Activated CD4-positive, alpha-beta T cell treated with anti-CD3 and anti-CD28 coated beads, Interleukin-2, amount 10 ng/mL, durations not matched to agents 24 days and 14 days (primary cell): ENCODE measurements around the gene DCXR. TPM values are rescaled to one million over a fixed set of nuclear protein-coding genes. Genes with fewer than 3 reads are reported as not detected.

Experiments
- DNase-seq: peaks from one replicate; pipeline ENCODE4 v3.0.0; 2022
- H3K27ac Mint-ChIP-seq: one replicate; pipeline ENCODE4 v1.8.0; 2022; ENCODE audit warnings: mild to moderate bottlenecking, mixed read lengths
- H3K27me3 Mint-ChIP-seq: one replicate; pipeline ENCODE4 v1.8.0; 2022; ENCODE audit warnings: mixed read lengths
- H3K36me3 Mint-ChIP-seq: one replicate; pipeline ENCODE4 v1.8.0; 2022; ENCODE audit warnings: low read depth, mild to moderate bottlenecking, mixed read lengths
- H3K4me1 Mint-ChIP-seq: one replicate; pipeline ENCODE4 v1.8.0; 2021; ENCODE audit warnings: mixed read lengths
- H3K4me3 Mint-ChIP-seq: one replicate; pipeline ENCODE4 v1.8.0; 2022; ENCODE audit warnings: mild to moderate bottlenecking, moderate library complexity, mixed read lengths
- H3K9me3 Mint-ChIP-seq: one replicate; pipeline ENCODE4 v1.8.0; 2021; ENCODE audit warnings: mixed read lengths
- intact Hi-C: fragments of 100-400 bp; cut with micrococcal nuclease; formaldehyde crosslinking; loops from one replicate; pipeline ENCODE4 v1.15.1; 2023
- total RNA-seq: library from RNA; stranded (reverse); gene quantifications from 2 replicates; pipeline ENCODE4 v1.2.3, GENCODE V29; 2022

The DCXR gene
- total RNA-seq, 1 donor from 2014 or later = 128 TPM

DNA sequence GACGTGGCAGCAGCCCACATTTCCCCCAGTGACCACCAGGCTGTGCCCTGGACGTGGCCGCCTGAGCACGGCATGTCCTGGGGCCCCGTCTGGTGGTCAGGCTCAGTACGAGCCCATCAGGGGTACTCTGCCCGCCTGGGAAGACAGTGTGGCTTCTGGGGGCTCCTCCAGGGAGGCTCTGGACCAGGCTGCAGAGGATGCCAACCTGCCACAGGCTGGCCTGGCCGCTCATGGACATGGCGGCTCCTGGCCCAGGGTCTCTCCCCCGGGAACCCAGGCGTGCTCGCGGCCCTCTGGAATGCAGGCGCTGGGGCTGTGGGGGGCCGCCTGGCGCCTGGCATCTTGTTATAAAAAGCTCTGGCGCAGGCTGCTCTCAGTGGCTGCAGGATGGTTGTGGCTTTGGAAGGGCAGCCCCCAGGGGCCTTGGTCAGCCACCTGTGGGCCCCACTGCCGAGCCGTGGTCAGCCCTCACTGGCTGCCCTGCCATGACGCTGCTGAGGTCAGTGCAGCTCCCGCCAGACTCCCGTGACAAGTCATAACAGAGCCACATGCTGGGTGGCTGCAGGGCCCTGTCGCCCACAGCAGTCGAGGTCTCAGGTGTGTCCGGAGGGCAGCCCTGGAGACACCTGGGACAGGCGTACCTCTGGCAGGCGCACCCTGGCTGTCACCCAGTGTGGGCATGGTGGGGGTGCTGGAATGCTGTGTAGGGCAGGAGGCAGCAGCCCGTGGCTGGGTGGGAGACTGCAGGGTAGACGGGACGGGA, 29.8 kb downstream of the DCXR start:
- Mint-ChIP-seq H3K36me3 (no peaks in the 10 kb centered on the region), H3K27me3 (no peaks in the 10 kb centered on the region), H3K27ac (no peak overlapping the region), H3K4me1 (no peaks in the 10 kb centered on the region), H3K4me3 (no peak overlapping the region), H3K9me3 (no peaks in the 10 kb centered on the region)
- no peak for DNase-seq
- intact Hi-C loops = no loop called here

DNA sequence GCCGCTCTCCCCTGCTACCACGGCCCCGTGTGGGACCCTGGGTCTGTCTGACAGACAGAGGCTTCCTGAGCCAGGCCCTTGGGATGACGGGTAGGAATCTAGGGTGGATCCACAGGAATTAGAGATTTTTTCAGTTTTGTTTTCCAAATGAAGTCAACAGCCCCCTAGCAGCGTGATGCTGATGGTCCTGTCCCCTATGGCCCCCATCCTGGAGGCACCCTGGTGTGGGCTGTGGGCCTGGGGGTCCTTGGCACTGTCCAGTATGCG, 30.3 kb downstream of the DCXR start:
- H3K36me3 Mint-ChIP-seq = no peaks in the 10 kb centered on the region
- intact Hi-C loops = no loop called here
- no peak overlapping the region for H3K4me3 Mint-ChIP-seq
- H3K4me1 Mint-ChIP-seq = no peaks in the 10 kb centered on the region
- no peak for DNase-seq
- no peak overlapping the region for H3K27ac Mint-ChIP-seq
- no peaks in the 10 kb centered on the region for H3K9me3 Mint-ChIP-seq
- H3K27me3 Mint-ChIP-seq = no peaks in the 10 kb centered on the region

DNA sequence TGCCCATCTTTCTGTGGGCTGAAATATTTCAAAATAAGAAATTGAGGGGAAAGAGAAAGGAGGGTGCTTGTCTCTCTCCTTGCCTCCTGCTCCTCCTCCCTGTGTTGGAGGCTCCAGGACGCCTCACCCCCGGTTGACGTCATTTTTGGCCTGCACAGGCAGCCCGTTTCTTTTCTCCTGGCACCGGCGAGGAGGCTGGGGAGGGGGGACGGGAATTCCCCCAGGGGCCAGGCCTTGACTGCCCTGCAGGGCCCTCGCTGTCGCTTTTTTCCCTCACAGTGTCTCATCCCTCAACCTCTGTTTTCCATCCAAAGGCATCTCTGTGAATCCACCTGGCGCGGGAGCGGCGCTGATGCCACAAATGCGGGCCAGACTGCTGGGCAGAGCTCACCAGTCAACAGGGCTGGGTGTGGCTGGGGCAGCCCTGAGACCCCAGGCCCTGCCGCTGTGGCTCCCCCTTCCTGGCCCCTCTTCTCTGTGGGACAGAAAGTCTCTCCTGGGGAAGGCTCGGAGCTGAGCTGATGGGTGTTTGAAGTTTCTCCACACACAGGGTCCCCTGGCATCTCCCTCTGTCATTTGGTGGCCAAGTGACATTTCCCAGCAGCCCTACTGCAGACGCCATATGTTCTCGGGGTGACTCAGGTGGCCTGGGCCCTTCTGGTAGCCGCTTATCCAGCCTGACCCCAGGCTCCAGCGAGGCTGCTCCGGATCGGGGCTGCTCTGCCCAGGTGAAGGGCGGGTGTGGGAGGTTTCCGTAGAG, 30.8 kb downstream of the DCXR start:
- no peaks in the 10 kb centered on the region for H3K9me3 Mint-ChIP-seq
- H3K4me3 Mint-ChIP-seq = no peak overlapping the region
- H3K27me3 Mint-ChIP-seq = no peaks in the 10 kb centered on the region
- DNase-seq = no peak
- H3K4me1 Mint-ChIP-seq = no peaks in the 10 kb centered on the region
- intact Hi-C loops = no loop called here
- H3K36me3 Mint-ChIP-seq = no peaks in the 10 kb centered on the region
- no peak overlapping the region for H3K27ac Mint-ChIP-seq

DNA sequence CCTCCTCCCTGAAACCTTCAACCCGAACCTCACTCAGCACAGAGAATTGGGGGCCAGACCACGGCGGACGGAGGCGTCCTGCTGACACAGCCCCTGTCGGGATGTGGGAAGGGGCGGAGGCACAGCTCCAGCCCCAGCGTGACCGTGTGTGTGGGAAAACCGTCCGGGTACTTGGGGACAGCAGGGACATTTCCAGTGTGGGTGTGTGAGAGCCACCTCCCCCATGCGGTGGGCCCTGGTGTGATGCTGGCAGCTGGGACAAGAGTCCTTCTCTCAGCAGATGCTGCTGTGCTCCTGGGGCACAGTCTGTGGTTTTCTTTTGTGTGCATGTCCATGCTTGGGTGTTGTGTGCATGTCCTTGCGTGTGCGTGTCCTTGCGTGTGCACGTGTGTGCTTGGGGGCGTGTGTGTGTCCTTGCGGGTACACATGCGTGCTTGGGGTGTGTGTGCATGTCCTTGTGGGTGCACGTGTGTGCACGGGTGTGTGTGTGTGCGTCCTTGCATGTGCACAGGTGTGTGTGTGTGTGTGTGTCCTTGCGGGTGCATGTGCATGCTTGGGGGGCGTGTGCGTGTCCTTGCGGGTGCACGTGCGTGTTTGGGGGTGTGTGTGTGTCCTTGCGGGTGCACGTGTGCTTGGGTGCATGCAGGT, 31.7 kb downstream of the DCXR start:
- DNase-seq = no peak
- Mint-ChIP-seq H3K27me3 (no peaks in the 10 kb centered on the region), H3K4me1 (no peaks in the 10 kb centered on the region), H3K27ac (no peak overlapping the region), H3K4me3 (no peak overlapping the region), H3K36me3 (no peaks in the 10 kb centered on the region), H3K9me3 (no peaks in the 10 kb centered on the region)
- intact Hi-C loops = no loop called here

DNA sequence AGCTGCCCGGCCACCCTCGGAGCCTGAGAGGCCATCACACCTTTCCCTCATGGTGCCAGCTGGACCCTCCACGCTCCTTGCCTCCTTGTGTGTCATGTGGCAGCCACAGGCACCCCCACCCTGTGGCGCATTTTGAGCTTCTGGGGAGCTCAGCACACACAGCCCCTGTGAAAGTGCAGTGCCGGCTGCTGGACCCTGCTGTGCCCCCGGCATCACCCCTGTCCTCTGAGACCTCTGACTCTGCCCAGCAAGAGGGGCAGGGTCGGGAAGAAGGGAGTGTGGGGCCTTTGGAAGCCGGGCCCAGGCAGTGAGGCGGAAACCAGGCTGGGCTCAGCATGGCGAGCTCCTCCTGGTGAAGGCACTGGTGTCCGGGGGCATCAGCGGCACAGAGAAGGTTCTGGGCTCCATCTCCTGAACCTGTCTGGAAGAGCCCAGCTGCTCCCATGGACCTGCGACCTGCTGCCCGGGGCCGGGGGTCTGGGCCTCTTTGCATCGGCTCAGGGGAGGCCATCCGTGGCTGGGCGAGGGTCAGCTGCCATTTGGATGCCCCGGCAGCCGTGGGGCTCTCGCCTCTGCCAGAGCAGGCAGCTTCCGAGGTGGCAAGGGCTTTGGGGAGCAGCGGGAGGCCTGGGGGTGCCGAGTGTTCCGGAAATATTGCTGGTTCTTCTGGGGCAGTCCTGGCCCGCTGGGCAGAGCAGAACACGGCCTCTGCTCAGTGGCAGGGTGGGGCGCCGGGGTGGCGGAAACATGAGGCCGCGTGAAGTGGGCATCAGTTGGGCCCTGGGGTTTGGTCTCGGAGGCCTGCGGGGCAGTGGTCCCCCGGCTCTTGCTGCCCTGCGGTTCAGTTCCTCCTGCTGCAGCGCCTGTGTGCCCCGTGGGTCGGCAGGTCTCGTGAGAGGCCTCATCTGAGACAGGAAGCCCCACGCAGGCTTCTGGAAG, 32.7 kb downstream of the DCXR start:
- DNase-seq = no peak
- H3K4me1 Mint-ChIP-seq = no peaks in the 10 kb centered on the region
- no peaks in the 10 kb centered on the region for H3K27me3 Mint-ChIP-seq
- H3K4me3 Mint-ChIP-seq = no peak overlapping the region
- no peaks in the 10 kb centered on the region for H3K36me3 Mint-ChIP-seq
- intact Hi-C loops = no loop called here
- no peak overlapping the region for H3K27ac Mint-ChIP-seq
- H3K9me3 Mint-ChIP-seq = no peaks in the 10 kb centered on the region

DNA sequence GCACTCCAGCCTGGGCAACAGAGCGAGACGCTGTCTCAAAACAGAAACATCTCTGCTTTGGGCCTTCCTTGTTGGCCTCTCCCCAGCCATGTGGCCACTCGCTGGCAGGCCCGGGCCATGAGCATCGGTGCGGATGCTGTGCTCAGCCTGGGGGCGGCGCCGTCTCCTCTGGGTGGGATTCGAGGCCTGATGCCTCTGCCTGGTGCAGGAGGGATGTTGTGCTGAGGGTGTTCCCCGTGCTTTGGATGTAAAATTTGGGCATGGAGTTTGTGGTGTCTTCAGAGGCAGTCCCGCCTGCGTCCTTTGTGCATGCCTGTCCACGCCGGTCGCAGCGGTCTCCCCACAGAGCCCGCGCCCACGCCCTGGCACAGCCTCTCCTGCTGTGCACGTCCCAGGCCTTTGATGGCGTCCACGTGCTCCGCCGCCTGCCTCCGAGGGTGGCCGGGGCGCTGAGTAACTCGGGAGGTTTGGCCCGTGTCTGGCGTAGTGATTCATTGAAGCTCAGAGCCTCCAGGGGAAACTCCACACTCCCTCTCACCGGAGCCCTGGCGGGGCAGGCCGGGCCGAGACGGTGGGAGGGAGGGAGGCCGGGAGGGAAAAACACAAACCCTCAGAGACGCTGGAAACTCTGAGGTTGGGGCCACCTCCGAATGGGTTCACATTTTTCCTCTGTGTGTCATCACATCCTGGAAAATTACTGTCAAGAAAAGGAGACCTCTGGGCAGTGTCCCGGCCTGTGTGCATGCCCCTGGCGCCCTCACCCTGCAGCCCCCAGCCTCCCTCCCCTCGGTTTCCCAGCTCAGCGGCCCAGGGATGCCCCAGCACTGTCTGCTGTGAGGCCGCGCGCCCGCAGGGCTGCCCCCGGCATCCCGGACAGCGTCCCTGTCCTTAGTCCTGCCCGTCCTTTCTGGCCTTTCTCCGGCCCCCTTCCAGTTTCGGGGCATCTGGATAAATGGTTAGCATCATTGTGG, 33.8 kb downstream of the DCXR start:
- Mint-ChIP-seq H3K27ac (no peak overlapping the region), H3K36me3 (no peaks in the 10 kb centered on the region), H3K4me3 (no peak overlapping the region), H3K4me1 (no peaks in the 10 kb centered on the region), H3K27me3 (no peaks in the 10 kb centered on the region), H3K9me3 (no peaks in the 10 kb centered on the region)
- no peak for DNase-seq
- intact Hi-C loops = no loop called here

DNA sequence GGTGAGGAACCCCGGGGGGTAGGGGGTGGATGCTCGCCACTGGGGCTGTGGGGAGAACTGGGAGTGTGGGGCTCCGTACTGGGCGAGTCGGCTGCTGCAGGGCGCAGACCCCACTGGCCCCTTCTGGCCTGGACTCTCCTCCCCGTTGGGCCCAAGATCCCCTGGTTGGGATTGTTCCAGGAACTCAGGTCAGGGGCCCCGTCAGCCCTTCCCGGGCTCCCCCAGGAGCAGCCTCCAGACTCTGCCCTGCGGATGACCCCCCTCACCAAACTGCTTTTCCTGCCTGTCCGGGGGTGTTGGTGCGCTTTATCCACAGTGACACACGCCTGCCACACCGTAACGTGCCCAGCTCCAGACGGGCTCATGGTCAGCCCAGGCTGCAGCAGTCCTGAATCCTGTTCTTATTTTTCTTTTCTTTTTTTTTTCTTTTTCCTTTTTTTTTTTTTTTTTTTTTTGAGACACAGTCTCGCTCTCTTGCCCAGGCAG, 35.9 kb downstream of the DCXR start:
- Mint-ChIP-seq H3K36me3 (peaks cover 2% of the 10 kb centered on the region), H3K27ac (no peak overlapping the region), H3K4me1 (no peaks in the 10 kb centered on the region), H3K27me3 (no peaks in the 10 kb centered on the region), H3K4me3 (no peak overlapping the region), H3K9me3 (no peaks in the 10 kb centered on the region)
- intact Hi-C loops = no loop called here
- no peak for DNase-seq

DNA sequence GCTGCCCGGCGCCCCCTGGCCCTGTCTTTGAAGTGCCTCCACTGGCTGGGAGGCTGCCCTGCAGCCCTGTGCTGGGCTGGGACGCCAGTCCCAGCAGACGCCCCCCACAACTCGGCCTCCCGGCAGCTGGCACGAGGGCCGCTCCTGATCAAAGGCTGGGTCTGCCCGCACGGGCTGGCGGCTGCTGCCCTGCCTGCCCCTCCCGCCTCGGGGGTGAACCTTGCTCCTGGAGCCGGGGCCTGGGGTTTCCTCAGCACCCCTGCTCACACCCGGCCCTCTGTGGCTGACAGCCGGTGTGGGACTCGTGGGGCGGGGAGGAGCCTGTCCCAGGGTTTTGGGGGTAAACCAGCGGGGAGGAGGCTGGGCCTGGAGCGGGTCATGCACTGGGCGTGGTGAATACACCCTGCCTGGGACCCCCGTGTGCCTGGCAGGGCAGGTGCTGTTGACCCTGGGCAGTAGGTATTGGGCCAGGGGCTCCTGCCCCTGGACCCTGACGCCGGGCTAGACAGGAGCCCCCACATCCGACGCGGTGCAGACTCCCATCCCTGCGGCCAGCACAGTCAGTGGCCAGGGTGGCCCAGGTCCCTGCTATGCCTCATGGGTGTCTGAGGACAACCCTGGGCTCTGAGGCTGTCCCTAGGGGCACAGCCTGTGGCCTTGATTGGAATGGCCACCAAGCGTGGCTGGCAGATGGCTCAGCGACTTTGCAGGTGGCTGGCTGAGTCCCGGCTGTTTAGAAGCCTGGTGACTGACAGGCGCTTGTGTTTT, 36.5 kb downstream of the DCXR start:
- intact Hi-C loops = no loop called here
- H3K27ac Mint-ChIP-seq = no peak overlapping the region
- peaks cover 2% of the 10 kb centered on the region for H3K36me3 Mint-ChIP-seq
- H3K9me3 Mint-ChIP-seq = no peaks in the 10 kb centered on the region
- no peak overlapping the region for H3K4me3 Mint-ChIP-seq
- DNase-seq = no peak
- no peaks in the 10 kb centered on the region for H3K27me3 Mint-ChIP-seq
- no peaks in the 10 kb centered on the region for H3K4me1 Mint-ChIP-seq

DNA sequence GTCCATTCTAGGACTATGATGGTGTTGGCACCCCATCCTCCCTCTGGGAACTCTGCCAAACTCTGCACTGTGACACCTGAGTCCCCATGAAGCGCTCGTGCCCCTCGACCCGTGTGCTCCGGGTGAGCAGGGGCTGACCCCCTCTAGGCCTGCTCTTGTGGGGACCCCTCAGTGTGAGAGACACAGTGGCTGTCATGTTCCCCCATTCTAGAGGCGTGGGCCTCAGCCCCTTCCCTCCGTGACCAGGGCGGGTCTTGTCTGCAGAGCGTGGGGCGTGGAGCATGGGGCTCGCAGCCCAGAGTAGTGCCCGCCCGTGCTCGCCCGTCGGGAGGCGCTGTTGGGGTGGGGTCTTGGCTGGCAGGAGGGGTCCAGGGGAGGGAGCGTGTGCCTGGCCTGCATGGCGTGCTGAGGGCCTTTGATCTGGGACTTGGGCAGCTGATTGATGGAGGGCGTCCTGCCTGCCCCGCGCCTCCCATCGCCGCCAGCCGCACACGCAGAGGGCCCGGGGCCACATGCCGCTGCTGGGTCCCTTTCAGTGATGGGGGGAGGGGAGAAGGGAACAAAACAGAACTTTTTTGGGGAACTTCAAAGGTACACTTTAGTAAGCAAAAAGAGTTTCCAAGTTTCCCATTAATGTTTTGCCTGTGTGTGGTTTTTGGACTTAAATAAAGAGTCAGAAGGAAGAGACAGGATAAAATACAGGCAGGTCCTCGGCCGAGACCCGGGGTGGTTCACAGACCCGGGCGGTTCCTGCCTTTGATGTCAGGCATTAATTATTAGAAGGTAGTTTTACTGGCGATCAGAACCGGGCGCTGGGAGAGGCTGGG, 37.3 kb downstream of the DCXR start:
- Mint-ChIP-seq H3K9me3 (no peaks in the 10 kb centered on the region), H3K27ac (no peak overlapping the region), H3K27me3 (no peaks in the 10 kb centered on the region), H3K4me3 (no peak overlapping the region), H3K4me1 (no peaks in the 10 kb centered on the region), H3K36me3 (peaks cover 2% of the 10 kb centered on the region)
- intact Hi-C loops = no loop called here
- DNase-seq = no peak

DNA sequence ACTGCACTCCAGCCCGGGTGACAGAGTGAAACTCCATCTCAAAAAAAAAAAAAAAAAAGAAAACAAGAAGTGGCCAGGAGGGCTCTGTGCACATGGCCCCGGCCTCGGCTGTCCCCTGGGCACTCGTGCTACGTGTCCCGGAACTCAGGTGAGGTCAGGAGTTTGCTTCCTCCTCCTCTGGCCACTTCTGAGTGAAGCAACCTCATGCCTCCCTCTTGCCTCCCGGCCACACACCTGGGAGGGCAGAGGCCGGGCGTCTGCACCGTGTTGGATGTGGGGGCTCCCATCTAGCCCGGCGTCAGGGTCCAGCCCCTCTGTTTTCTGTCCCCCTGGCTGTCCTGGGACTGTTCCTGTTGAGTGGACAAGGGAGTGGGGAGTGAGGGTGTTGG, 37.9 kb downstream of the DCXR start:
- no peaks in the 10 kb centered on the region for H3K27me3 Mint-ChIP-seq
- no peaks in the 10 kb centered on the region for H3K4me1 Mint-ChIP-seq
- no peak for DNase-seq
- H3K27ac Mint-ChIP-seq = no peak overlapping the region
- intact Hi-C loops = no loop called here
- no peak overlapping the region for H3K4me3 Mint-ChIP-seq
- H3K9me3 Mint-ChIP-seq = no peaks in the 10 kb centered on the region
- peaks cover 2% of the 10 kb centered on the region for H3K36me3 Mint-ChIP-seq

DNA sequence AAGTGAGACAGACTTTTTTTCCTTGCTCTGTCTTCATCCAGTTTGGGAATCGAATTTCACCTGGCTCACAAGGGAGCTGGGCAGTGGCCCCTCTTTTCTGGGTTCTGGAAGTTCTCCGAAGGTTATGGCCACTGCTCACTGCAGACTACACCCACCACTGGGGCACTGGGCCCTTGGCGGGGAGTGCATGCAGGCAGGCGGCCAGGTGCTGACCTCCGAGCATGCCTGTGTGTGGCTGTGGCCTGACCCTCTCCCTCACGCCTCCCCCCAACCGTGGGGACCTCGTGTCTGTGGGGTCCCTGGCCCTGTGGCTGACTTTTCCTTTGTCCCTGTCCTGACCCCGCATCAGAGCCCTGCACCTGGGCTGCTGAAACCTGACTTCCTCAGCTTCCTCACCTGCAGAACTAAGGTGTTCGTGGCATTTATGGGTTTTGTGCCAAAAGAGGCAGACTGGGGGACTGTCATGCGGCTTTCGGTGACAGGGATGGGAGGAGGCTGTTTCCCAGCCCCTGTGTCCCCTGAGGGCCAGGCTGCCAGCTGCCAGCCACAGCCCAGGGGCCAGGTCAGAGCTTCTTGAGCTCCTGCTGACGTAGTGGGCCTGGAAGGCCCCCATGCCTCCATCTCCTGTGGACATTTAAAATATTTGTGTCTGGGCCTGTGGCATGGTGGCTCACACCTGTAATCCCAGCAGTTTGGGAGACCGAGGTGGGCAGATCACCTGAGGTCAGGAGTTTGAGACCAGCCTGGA, 38.6 kb downstream of the DCXR start:
- H3K36me3 Mint-ChIP-seq = peaks cover 2% of the 10 kb centered on the region
- no peak for DNase-seq
- intact Hi-C loops = no loop called here
- no peaks in the 10 kb centered on the region for H3K4me1 Mint-ChIP-seq
- H3K27ac Mint-ChIP-seq = no peak overlapping the region
- H3K27me3 Mint-ChIP-seq = no peaks in the 10 kb centered on the region
- H3K9me3 Mint-ChIP-seq = no peaks in the 10 kb centered on the region
- no peak overlapping the region for H3K4me3 Mint-ChIP-seq
